ENCODE measurements around the gene MRPS18A. TPM values are rescaled to one million over a fixed set of nuclear protein-coding genes. Genes with fewer than 3 reads are reported as not detected.

The MRPS18A gene
- total and polyA plus RNA-seq, 2 experiments from 2014 or later, result 58.6 to 62.7 TPM

- no peaks in the 10 kb centered on the region; the same call in 1 of the 2 replicates for H3K36me3 ChIP-seq (ENCODE audit: insufficient read depth)
- peaks cover 28% of the 10 kb centered on the region for H3K27me3 Mint-ChIP-seq (ENCODE audit: insufficient read depth, low read depth, poor library complexity)
- peaks cover 31% of the 10 kb centered on the region for H3K4me1 Mint-ChIP-seq
- peaks cover 43% of the 10 kb centered on the region for H3K36me3 Mint-ChIP-seq (ENCODE audit: low read depth)
- H3K79me2 ChIP-seq (replicated peaks; ENCODE audit: insufficient read depth), result no peaks in the 10 kb centered on the region
- H3K4me2 ChIP-seq, result no peak overlapping the region
- H3K9me2 ChIP-seq (ENCODE audit: insufficient read depth), result no peaks in the 10 kb centered on the region
- no peak overlapping the region for H3K4me3 ChIP-seq
- no peaks in the 10 kb centered on the region; the same call in 1 of the 2 replicates for H4K20me1 ChIP-seq (replicated peaks; ENCODE audit: insufficient read depth)
- H3K27me3 ChIP-seq (ENCODE audit: insufficient read depth), result no peaks in the 10 kb centered on the region
- no peak for TF ChIP-seq CREB1 (CRISPR knock-in tag; IDR thresholded peaks at IDR 0.05; ENCODE audit: low read depth)
- no peak for TF ChIP-seq EZH2 (IDR thresholded peaks at IDR 0.05; ENCODE audit: low read depth, unreplicated experiment)
- TF ChIP-seq CTCF (conservative IDR thresholded peaks at IDR 0.05; ENCODE audit: low read depth in 2 of 2), result no peak
- TF ChIP-seq STAT1 (IDR thresholded peaks at IDR 0.05; ENCODE audit: unreplicated experiment), result no peak
- ATAC-seq, result no peak
- H3K27ac ChIP-seq (ENCODE audit: low read depth), result 0 out of 2 replicates have a peak overlapping the region, but pooled peaks have one; percentile 26
- no peak overlapping the region for H3K4me3 Mint-ChIP-seq
- no peak for DNase-seq (ENCODE audit: low spot score)
- peak overlapping the region; percentile 40 for H3K27ac Mint-ChIP-seq
- peaks cover 27% of the 10 kb centered on the region for H3K4me1 ChIP-seq (ENCODE audit: insufficient read depth)
- peaks cover 22% of the 10 kb centered on the region; the same call in 1 of the 2 replicates for H3F3A ChIP-seq (replicated peaks; ENCODE audit: low read depth)
- no peak overlapping the region for H2AFZ ChIP-seq
- H3K9me3 Mint-ChIP-seq, result no peaks in the 10 kb centered on the region
Observed at GRCh38 chr6:43670623-43670986, 17.0 kb downstream of the MRPS18A start.

DNA sequence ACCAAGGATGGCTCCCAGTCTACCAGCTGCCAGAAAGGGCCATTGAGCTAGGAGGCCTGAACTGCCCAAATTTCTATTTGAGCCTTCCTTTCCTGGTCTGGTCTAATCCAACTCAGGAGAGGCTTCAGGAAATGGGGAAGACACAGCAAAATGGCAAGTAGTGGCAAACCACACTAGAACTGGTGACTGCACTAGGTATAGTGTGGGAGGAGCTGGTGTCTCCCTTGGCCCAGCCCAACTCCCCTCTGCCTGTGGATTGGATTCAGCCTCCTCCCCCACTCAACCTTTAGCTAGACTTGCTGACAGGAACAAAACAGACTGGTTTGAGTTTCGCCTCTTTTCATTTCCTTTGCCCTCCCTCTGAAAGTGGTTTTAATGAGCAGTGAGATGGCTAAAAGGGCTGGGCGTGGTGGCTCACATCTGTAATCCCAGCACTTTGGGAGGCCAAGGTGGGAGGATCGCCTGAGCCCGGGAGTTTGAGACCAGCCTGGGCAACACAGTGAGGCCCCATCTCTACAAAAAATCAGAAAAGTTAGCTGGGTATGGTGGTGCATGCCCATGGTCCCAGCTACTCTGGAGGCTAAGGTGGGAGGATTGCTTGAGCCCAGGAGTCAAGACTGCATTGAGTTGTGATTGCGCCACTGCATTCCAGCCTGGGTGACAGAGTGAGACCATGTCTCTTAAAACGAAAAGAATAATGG, 17.5 kb downstream of the MRPS18A start:
- Histone ChIP-seq H3F3A (replicated peaks; ENCODE audit: low read depth) (peaks cover 22% of the 10 kb centered on the region; the same call in 1 of the 2 replicates), H3K4me2 (peak overlapping the region; percentile 17; the same call in 1 of the 2 replicates), H3K4me1 (ENCODE audit: insufficient read depth) (peaks cover 27% of the 10 kb centered on the region), H3K27me3 (ENCODE audit: insufficient read depth) (no peaks in the 10 kb centered on the region), H3K27ac (ENCODE audit: low read depth) (0 out of 2 replicates have a peak overlapping the region, but pooled peaks have one; percentile 39), H4K20me1 (replicated peaks; ENCODE audit: insufficient read depth) (no peaks in the 10 kb centered on the region; the same call in 1 of the 2 replicates), H3K9me2 (ENCODE audit: insufficient read depth) (no peaks in the 10 kb centered on the region), H3K4me3 (no peak overlapping the region), H3K79me2 (replicated peaks; ENCODE audit: insufficient read depth) (no peaks in the 10 kb centered on the region), H2AFZ (no peak overlapping the region), H3K36me3 (ENCODE audit: insufficient read depth) (no peaks in the 10 kb centered on the region; the same call in 1 of the 2 replicates)
- Mint-ChIP-seq H3K4me3 (no peak overlapping the region), H3K9me3 (no peaks in the 10 kb centered on the region), H3K27ac (peak overlapping the region; percentile 80), H3K36me3 (ENCODE audit: low read depth) (peaks cover 39% of the 10 kb centered on the region), H3K4me1 (peaks cover 31% of the 10 kb centered on the region), H3K27me3 (ENCODE audit: insufficient read depth, low read depth, poor library complexity) (peaks cover 28% of the 10 kb centered on the region)
- ATAC-seq (peak; percentile 5; the same call in 2 of the 3 replicates), DNase-seq (ENCODE audit: low spot score) (peak; percentile 38)
- TF ChIP-seq STAT1 (IDR thresholded peaks at IDR 0.05; ENCODE audit: unreplicated experiment) (no peak), EZH2 (IDR thresholded peaks at IDR 0.05; ENCODE audit: low read depth, unreplicated experiment) (no peak), JUNB (IDR thresholded peaks at IDR 0.05; ENCODE audit: unreplicated experiment) (no peak), CTCF (conservative IDR thresholded peaks at IDR 0.05; ENCODE audit: low read depth in 2 of 2) (no peak), ZNF331 (CRISPR knock-in tag; IDR thresholded peaks at IDR 0.05; ENCODE audit: low read depth) (no peak), POLR2AphosphoS5 (IDR thresholded peaks at IDR 0.05; ENCODE audit: low read depth) (no peak), NANOG (IDR thresholded peaks at IDR 0.05; ENCODE audit: borderline replicate concordance) (no peak), CREB1 (CRISPR knock-in tag; IDR thresholded peaks at IDR 0.05; ENCODE audit: low read depth) (no peak), ZNF114 (CRISPR knock-in tag; IDR thresholded peaks at IDR 0.05) (no peak), ETS1 (IDR thresholded peaks at IDR 0.05) (no peak), EZH2phosphoT487 (IDR thresholded peaks at IDR 0.05; ENCODE audit: unreplicated experiment) (no peak)
- TF ChIP-seq, protein P1, sequence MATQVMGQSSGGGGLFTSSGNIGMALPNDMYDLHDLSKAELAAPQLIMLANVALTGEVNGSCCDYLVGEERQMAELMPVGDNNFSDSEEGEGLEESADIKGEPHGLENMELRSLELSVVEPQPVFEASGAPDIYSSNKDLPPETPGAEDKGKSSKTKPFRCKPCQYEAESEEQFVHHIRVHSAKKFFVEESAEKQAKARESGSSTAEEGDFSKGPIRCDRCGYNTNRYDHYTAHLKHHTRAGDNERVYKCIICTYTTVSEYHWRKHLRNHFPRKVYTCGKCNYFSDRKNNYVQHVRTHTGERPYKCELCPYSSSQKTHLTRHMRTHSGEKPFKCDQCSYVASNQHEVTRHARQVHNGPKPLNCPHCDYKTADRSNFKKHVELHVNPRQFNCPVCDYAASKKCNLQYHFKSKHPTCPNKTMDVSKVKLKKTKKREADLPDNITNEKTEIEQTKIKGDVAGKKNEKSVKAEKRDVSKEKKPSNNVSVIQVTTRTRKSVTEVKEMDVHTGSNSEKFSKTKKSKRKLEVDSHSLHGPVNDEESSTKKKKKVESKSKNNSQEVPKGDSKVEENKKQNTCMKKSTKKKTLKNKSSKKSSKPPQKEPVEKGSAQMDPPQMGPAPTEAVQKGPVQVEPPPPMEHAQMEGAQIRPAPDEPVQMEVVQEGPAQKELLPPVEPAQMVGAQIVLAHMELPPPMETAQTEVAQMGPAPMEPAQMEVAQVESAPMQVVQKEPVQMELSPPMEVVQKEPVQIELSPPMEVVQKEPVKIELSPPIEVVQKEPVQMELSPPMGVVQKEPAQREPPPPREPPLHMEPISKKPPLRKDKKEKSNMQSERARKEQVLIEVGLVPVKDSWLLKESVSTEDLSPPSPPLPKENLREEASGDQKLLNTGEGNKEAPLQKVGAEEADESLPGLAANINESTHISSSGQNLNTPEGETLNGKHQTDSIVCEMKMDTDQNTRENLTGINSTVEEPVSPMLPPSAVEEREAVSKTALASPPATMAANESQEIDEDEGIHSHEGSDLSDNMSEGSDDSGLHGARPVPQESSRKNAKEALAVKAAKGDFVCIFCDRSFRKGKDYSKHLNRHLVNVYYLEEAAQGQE (IDR thresholded peaks at IDR 0.05; ENCODE audit: unreplicated experiment), result no peak

All from GM23338 (cell line).